Endodermal cell (in vitro differentiated cells): ENCODE data around the gene MARCHF3. TPM values are rescaled to one million over a fixed set of nuclear protein-coding genes. Genes with fewer than 3 reads are reported as not detected.

Source experiments
- DNase-seq: peaks from one replicate; pipeline ENCODE4 v3.0.0-alpha.2; 2017
- H3K27ac ChIP-seq: 2 replicates; pipeline ENCODE4 v1.5.1; 2013; ENCODE audit warnings: mild to moderate bottlenecking, low read depth, low read length, moderate library complexity
- H3K27me3 ChIP-seq: 2 replicates; pipeline ENCODE4 v1.6.1; 2013; ENCODE audit warnings: mild to moderate bottlenecking, low read length, moderate library complexity; ENCODE audit not compliant: insufficient read depth, control insufficient read depth, poor library complexity, severe bottlenecking
- H3K36me3 ChIP-seq: 2 replicates; pipeline ENCODE4 v1.7.0; 2013; ENCODE audit warnings: mild to moderate bottlenecking, low read length, moderate library complexity; ENCODE audit not compliant: control insufficient read depth, insufficient read depth
- H3K4me1 ChIP-seq: one replicate; pipeline ENCODE4 v1.7.0; 2013; ENCODE audit warnings: low read length; ENCODE audit not compliant: control insufficient read depth, insufficient read depth
- H3K4me3 ChIP-seq: 2 replicates; pipeline ENCODE4 v1.5.1; 2013; ENCODE audit warnings: mild to moderate bottlenecking, low read length, moderate library complexity
- H3K9ac ChIP-seq: 2 replicates; pipeline ENCODE4 v1.6.1; 2013; ENCODE audit warnings: mild to moderate bottlenecking, low read length, moderate library complexity; ENCODE audit not compliant: poor library complexity, severe bottlenecking; ENCODE audit errors: extremely low read depth
- H3K9me3 ChIP-seq: 2 replicates; pipeline ENCODE4 v1.6.1; 2013; ENCODE audit warnings: mild to moderate bottlenecking, low read length, moderate library complexity; ENCODE audit not compliant: control insufficient read depth
- H3K27ac Mint-ChIP-seq: 2 replicates; pipeline ENCODE4 v1.8.0; 2020; ENCODE audit warnings: mixed read lengths
- H3K27me3 Mint-ChIP-seq: 2 replicates; pipeline ENCODE4 v1.8.0; 2021; ENCODE audit warnings: mild to moderate bottlenecking, mixed read lengths; ENCODE audit not compliant: insufficient read depth
- H3K36me3 Mint-ChIP-seq: 2 replicates; pipeline ENCODE4 v1.8.0; 2020; ENCODE audit warnings: low read depth, mixed read lengths
- H3K4me1 Mint-ChIP-seq: 2 replicates; pipeline ENCODE4 v1.8.0; 2020; ENCODE audit warnings: mixed read lengths
- H3K4me3 Mint-ChIP-seq: 2 replicates; pipeline ENCODE4 v1.8.0; 2020; ENCODE audit warnings: mild to moderate bottlenecking, moderate library complexity, mixed read lengths
- H3K9me3 Mint-ChIP-seq: 2 replicates; pipeline ENCODE4 v1.8.0; 2020; ENCODE audit warnings: mild to moderate bottlenecking, mixed read lengths
- WGBS, 2 experiments: methylation state at CpG; one replicate each; pipeline versions ENCODE4 v1.1.5 to v1.1.7; 2013; ENCODE audit warnings: missing lambda C conversion rate in 2 of 2, mixed read lengths in 1 of 2; ENCODE audit not compliant: insufficient coverage in 1 of 2, insufficient read length in 1 of 2; 5-methylcytosine and 5-hydroxymethylcytosine counted together
- total RNA-seq, 2 donors: library from RNA; stranded (reverse); fragmentation: NEBNext Ultra II Directional in 1 of 2; extraction: Animal tissue kit (Norgen Biotek cat#: 25700) in 1 of 2; gene quantifications; 2 replicates in 1 of 2; 3 replicates in 1 of 2; pipeline ENCODE4 v1.2.1, GENCODE V29; 2021
- TF ChIP-seq, protein P1 (sequence below): fragments of 200-600 bp; sonication (generic); conservative IDR thresholded peaks from 2 replicates; pipeline ENCODE4 v1.5.0; 2021; ENCODE audit warnings: antibody characterized with exemption, mild to moderate bottlenecking

MARCHF3 gene
- total RNA-seq, 2 donors from 2014 or later = 4.4 to 11.3 TPM

DNA sequence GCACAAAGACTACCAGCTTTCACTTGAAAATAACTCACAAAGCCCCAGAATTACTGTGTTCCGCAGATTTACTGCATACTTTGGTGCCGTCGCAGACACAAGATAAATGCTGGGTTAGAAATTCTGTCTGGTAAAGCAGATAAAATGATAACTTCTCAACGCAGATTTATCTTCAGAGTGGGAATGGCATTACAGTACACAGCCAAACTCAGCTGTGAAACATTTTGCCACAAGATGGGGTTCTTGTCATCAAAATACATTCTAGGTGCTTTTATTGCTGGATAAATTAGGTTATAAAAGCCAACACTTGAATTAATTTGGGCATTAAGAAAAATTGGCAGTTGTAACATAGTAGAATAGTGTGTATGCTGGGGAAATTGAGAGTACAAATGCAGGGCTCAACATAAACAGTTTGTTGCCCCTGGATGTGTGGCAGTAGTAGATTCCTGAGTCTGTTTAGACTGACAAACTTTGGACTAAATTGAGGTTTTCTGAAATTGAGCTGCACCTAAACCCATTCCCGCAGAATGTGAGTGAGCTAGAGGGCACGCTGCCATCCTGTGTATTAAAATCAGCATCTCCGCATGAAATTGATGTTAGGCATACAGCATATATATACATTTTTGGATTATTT is 192.3 kb downstream of the MARCHF3 start:
- H3K4me1 ChIP-seq = peaks cover 4% of the 10 kb centered on the region
- H3K9me3 Mint-ChIP-seq = no peaks in the 10 kb centered on the region
- no peaks in the 10 kb centered on the region for H3K27me3 Mint-ChIP-seq
- no peak for DNase-seq
- no peak overlapping the region for H3K27ac ChIP-seq
- peaks cover 37% of the 10 kb centered on the region for H3K36me3 Mint-ChIP-seq
- peak overlapping the region; percentile 39 for H3K27ac Mint-ChIP-seq
- H3K36me3 ChIP-seq = peaks cover 55% of the 10 kb centered on the region
- H3K4me3 Mint-ChIP-seq = no peak overlapping the region
- H3K9me3 ChIP-seq = peaks cover 1% of the 10 kb centered on the region
- H3K4me3 ChIP-seq = no peak overlapping the region
- WGBS, 2 experiments = 68 to 77% methylated on average over 4 to 6 of the region's 7 CpGs
- no peaks in the 10 kb centered on the region for H3K27me3 ChIP-seq
- H3K4me1 Mint-ChIP-seq = peaks cover 49% of the 10 kb centered on the region
- TF ChIP-seq, protein P1, sequence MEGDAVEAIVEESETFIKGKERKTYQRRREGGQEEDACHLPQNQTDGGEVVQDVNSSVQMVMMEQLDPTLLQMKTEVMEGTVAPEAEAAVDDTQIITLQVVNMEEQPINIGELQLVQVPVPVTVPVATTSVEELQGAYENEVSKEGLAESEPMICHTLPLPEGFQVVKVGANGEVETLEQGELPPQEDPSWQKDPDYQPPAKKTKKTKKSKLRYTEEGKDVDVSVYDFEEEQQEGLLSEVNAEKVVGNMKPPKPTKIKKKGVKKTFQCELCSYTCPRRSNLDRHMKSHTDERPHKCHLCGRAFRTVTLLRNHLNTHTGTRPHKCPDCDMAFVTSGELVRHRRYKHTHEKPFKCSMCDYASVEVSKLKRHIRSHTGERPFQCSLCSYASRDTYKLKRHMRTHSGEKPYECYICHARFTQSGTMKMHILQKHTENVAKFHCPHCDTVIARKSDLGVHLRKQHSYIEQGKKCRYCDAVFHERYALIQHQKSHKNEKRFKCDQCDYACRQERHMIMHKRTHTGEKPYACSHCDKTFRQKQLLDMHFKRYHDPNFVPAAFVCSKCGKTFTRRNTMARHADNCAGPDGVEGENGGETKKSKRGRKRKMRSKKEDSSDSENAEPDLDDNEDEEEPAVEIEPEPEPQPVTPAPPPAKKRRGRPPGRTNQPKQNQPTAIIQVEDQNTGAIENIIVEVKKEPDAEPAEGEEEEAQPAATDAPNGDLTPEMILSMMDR = peak; percentile 38
- no peak overlapping the region for H3K9ac ChIP-seq

DNA sequence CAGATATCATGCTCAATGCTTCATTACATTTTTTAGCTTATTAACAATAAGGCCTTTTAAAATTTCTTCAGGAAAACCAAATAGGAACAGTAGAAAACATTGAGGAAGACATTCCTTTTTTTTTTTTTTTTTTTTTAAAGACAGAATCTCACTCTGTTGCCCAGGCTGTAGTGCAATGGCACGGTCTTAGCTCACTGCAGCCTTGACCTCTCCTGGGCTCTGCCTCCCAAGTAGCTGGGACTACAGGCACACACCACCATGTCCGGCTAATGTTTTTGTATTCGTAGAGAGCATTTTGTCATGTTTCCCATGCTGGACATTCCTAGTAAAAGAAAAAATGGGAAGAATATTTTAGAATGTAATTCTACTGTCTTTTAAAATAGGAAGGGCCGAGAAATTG is 193.1 kb downstream of the MARCHF3 start:
- no peak overlapping the region for H3K27ac Mint-ChIP-seq
- no peaks in the 10 kb centered on the region for H3K9me3 Mint-ChIP-seq
- H3K4me3 Mint-ChIP-seq = no peak overlapping the region
- TF ChIP-seq, protein P1 = no peak
- Histone ChIP-seq H3K4me1 (peaks cover 4% of the 10 kb centered on the region), H3K36me3 (peaks cover 62% of the 10 kb centered on the region), H3K27me3 (no peaks in the 10 kb centered on the region), H3K9me3 (peaks cover 4% of the 10 kb centered on the region), H3K4me3 (no peak overlapping the region), H3K27ac (no peak overlapping the region), H3K9ac (no peak overlapping the region)
- H3K27me3 Mint-ChIP-seq = no peaks in the 10 kb centered on the region
- peaks cover 44% of the 10 kb centered on the region for H3K36me3 Mint-ChIP-seq
- DNase-seq = no peak
- 91 to 100% methylated on average over 1 to 4 of the region's 4 CpGs for WGBS, 2 experiments
- peaks cover 45% of the 10 kb centered on the region for H3K4me1 Mint-ChIP-seq

DNA sequence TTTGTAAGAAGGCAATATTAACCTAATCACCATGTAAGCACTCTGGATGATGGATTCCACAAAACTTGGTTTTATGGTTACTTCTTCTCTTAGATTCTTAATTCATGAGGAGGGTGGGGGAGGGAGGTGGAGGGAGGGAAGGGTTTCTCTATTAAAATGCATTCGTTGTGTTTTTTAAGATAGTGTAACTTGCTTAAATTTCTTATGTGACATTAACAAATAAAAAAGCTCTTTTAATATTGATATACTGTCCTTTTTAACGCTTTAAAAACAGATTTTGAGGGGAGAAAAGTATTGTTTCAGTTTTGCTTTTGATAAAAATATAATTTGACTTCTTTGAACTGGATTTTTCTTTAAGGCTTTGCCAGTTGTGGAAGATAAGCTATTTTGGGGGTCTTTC is 193.6 kb downstream of the MARCHF3 start:
- H3K4me3 ChIP-seq = no peak overlapping the region
- peaks cover 66% of the 10 kb centered on the region for H3K36me3 ChIP-seq
- no peaks in the 10 kb centered on the region for H3K9me3 Mint-ChIP-seq
- no peak for DNase-seq
- no peak overlapping the region for H3K9ac ChIP-seq
- no peak overlapping the region for H3K27ac Mint-ChIP-seq
- peaks cover 4% of the 10 kb centered on the region for H3K9me3 ChIP-seq
- no peaks in the 10 kb centered on the region for H3K27me3 ChIP-seq
- WGBS, 2 experiments = 93% methylated on average over 1 of the region's 2 CpGs; no CpG with 5 or more reads in 1 of the 2 experiments
- H3K27me3 Mint-ChIP-seq = no peaks in the 10 kb centered on the region
- no peak overlapping the region for H3K27ac ChIP-seq
- no peak overlapping the region for H3K4me3 Mint-ChIP-seq
- H3K4me1 Mint-ChIP-seq = peaks cover 41% of the 10 kb centered on the region
- peaks cover 4% of the 10 kb centered on the region for H3K4me1 ChIP-seq
- TF ChIP-seq, protein P1 = no peak
- peaks cover 44% of the 10 kb centered on the region for H3K36me3 Mint-ChIP-seq
